IgD-negative memory B cell (primary cell): ENCODE data around the gene AREG. TPM values are rescaled to one million over a fixed set of nuclear protein-coding genes. Genes with fewer than 3 reads are reported as not detected.

Source experiments
- H3K27ac Mint-ChIP-seq, 3 donors: one replicate each; pipeline ENCODE4 v1.8.0; 2020 to 2022; ENCODE audit warnings: mild to moderate bottlenecking in 3 of 3, mixed read lengths in 3 of 3, moderate library complexity in 1 of 3
- H3K27me3 Mint-ChIP-seq: one replicate; pipeline ENCODE4 v1.8.0; 2021; ENCODE audit warnings: mixed read lengths
- H3K36me3 Mint-ChIP-seq: one replicate; pipeline ENCODE4 v1.8.0; 2020; ENCODE audit warnings: mild to moderate bottlenecking, mixed read lengths
- H3K4me1 Mint-ChIP-seq, 3 donors: one replicate each; pipeline ENCODE4 v1.8.0; 2020 to 2022; ENCODE audit warnings: mixed read lengths in 3 of 3, mild to moderate bottlenecking in 1 of 3
- H3K4me3 Mint-ChIP-seq, 4 donors: one replicate each; pipeline ENCODE4 v1.8.0; 2020 to 2022; ENCODE audit warnings: mild to moderate bottlenecking in 4 of 4, mixed read lengths in 4 of 4, moderate library complexity in 3 of 4
- H3K9me3 Mint-ChIP-seq, 3 donors: one replicate each; pipeline ENCODE4 v1.8.0; 2020 to 2021; ENCODE audit warnings: mixed read lengths in 3 of 3, mild to moderate bottlenecking in 1 of 3
- polyA plus RNA-seq: library from polyadenylated mRNA; unstranded; fragments of 300-500 nt; fragmentation: Illumina TruSeq; gene quantifications from one replicate; pipeline ENCODE4 v1.2.3, GENCODE V29; 2021

The AREG gene
- polyA plus RNA-seq, 1 donor from 2014 or later = 3.9 TPM

DNA sequence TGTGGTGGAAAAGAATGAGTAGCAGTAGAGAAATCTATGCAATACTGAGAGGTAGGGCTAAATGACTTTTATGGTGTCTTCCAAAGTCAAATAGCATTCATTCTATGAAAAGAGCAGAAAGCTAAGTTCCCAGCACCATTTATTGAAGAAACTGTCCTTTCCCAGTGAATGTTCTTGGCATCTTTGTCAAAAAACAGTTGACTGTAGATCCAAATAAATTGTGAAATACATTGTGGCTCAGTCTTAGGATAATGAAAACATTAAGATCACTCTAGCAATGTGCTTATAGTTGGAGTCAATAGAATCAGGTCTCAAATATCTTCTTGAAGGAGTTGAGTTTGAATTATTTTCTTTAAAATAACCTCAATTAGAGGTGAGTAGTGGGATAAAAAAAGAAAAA is 19.4 kb downstream of the AREG start:
- Mint-ChIP-seq H3K36me3 (no peaks in the 10 kb centered on the region), H3K27ac (no peak overlapping the region)

DNA sequence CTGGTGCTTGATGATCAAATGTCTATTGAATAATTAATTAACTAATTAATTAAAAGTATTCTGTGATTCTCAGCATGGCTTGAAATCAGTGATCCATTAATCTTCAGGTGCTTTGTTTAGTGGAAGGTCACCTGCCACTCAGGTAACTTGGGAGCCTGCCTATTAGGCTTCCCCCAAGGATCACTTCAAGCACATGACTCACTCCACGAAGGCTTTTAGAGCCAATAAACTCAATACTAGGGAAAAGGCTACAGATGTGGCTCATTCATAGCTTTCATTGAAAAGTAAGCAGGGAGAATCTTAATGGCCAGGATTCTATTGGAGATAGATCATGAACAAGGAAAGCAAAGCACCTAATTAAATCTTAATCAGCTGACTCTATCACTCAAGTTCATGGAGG is 21.3 kb downstream of the AREG start:
- no peaks in the 10 kb centered on the region for H3K36me3 Mint-ChIP-seq
- no peaks in the 10 kb centered on the region for H3K9me3 Mint-ChIP-seq
- H3K4me1 Mint-ChIP-seq = no peaks in the 10 kb centered on the region
- H3K27ac Mint-ChIP-seq = no peak overlapping the region
- H3K27me3 Mint-ChIP-seq = no peaks in the 10 kb centered on the region
- H3K4me3 Mint-ChIP-seq = no peak overlapping the region

More for the DNA sequence above, 19.4 kb downstream of the AREG start:
- Mint-ChIP-seq H3K9me3 (peaks cover 0 to 7% (median 3%) of the 10 kb centered on the region in 3 donors), H3K4me3 (no peak overlapping the region), H3K4me1 (no peaks in the 10 kb centered on the region), H3K27me3 (peaks cover 2% of the 10 kb centered on the region)

DNA sequence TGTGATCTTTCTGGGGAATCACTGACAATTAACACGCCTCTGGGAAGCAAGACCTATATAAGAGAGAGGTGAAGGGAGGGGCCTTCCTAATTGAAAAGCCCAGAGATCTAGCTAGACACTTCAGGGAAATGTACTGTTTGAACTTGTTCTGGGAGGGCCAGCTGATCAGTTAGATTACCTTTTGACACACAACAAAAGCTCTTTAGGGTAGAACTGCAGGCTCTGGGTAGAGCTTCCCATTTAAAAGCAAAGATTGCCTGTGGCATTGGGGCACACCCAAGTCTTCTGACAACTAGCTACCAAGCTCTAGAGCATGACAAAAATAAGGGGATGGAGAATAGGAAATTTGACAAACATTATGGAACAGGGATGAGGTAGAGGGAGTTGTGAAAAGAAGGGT is 26.3 kb downstream of the AREG start:
- Mint-ChIP-seq H3K9me3 (no peaks in the 10 kb centered on the region), H3K27ac (no peak overlapping the region), H3K36me3 (no peaks in the 10 kb centered on the region), H3K27me3 (peaks cover 4% of the 10 kb centered on the region), H3K4me1 (no peaks in the 10 kb centered on the region), H3K4me3 (no peak overlapping the region)

DNA sequence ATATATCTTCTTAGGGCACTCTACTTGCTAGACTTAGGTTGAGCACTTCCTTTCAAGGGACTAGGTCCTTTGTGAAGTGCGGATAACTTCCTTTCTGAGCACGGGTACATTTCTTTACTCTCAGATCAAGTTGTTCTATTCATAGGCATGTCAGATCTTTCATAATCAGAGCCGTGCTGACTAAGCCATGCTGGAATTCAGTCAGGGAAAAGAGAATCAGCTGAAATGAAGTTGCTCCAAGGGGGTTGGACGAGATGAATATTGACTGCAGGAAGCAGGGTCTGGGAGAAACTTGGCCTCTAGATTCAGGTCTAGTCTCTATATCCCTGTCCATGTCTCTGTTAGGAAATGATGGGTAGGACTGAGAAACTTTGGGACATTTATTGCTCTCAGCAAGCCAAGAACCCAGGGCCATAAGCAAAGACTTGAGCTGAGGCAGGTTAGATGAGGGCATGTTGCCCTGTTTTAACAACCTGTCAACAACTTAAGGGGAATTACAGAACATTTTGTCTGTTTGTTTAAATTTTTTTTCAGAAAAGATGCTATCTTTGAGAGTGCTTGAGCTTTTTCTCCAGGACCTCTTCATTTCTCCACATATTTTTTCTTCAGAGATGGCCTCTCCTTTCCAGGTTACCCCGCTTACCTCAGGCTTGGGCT is 28.3 kb downstream of the AREG start:
- Mint-ChIP-seq H3K4me3 (no peak overlapping the region), H3K9me3 (no peaks in the 10 kb centered on the region), H3K4me1 (no peaks in the 10 kb centered on the region), H3K36me3 (no peaks in the 10 kb centered on the region), H3K27me3 (peaks cover 4% of the 10 kb centered on the region), H3K27ac (no peak overlapping the region)

DNA sequence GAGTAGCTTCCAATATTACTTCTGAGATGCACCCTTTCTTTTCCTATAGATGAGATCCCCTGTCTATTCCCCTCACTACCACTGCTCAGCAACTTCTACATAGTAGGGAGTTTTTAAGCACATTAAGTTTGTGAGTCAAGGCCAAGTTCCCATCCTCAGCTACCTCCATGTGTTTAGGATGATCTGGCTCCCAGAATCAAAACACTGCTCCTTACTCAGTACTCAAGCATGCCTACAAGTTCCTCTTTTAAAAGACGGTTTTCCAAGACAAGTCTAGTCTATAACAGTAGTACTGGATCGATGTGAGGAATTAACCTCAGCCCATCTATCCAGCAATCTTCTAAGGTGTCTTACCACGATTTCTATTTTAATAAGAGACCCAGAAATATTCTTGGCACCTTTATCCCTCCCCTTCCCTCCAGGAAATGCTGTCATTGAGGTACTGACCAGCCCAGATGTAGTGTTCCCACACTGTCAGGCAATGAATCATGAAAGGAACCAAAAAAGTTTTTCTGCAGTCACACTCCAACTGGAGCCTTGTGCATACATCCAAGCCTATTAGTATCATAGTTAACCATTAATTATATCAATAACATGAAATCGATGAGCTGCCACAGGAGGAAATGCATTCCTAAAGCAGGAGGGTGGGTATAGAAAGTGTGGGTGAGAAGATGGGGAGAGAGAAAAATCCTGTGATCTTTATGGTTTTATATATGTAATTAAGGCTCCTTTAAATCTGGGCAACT is 29.6 kb downstream of the AREG start:
- Mint-ChIP-seq H3K36me3 (no peaks in the 10 kb centered on the region), H3K9me3 (no peaks in the 10 kb centered on the region), H3K4me1 (no peaks in the 10 kb centered on the region), H3K4me3 (no peak overlapping the region), H3K27ac (no peak overlapping the region), H3K27me3 (peaks cover 4% of the 10 kb centered on the region)

DNA sequence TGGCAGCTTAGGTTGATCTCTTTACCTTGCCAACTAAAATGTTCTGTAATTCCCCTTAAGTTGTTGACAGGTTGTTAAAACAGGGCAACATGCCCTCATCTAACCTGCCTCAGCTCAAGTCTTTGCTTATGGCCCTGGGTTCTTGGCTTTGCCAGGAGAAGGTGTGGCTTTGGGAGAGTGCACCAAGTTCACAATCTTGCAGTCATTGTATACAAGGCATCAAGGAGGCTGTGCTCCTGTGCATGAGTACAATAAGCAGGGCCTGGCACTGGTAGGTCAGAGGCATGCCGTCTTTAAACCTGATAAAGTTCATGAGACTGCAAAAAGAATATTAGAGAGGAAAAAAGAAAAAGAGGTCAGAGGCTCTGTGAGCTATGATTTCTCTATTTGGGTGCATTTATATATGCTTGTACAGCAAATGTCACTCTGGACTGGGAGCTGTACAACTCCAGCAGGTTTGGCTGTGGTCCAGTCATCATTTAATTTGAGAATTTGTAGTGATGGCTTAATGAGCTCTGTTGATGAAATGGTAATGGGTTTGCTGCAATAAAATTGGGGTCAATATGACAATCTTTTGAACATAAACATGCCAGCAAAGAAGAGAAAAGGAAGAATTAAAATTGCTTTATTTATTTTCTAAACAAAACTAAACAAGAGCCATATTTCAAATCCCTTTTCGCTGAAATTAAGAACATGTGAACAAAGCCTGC is 30.3 kb downstream of the AREG start:
- peaks cover 5% of the 10 kb centered on the region for H3K27me3 Mint-ChIP-seq
- H3K4me1 Mint-ChIP-seq = no peaks in the 10 kb centered on the region
- no peaks in the 10 kb centered on the region for H3K36me3 Mint-ChIP-seq
- H3K9me3 Mint-ChIP-seq = no peaks in the 10 kb centered on the region
- H3K4me3 Mint-ChIP-seq = no peak overlapping the region
- H3K27ac Mint-ChIP-seq = no peak overlapping the region

DNA sequence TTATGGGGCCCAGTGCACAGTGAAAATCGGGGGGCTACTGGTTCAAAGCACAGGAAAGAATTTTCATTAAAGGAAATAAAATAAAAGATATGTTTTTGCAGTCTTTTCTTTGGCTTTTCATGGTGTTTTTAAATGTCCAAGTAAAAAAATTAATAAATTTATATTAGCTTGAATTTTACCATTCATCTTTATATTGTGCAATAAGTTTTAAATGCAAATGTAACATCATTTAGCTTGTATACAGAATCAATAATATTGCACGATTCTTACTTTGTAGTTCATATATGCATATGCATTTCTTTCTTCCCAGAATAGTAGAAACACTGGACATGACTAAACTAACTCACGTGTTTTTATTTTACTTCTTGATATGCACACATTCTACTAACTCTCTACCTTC is 31.0 kb downstream of the AREG start:
- peaks cover 6% of the 10 kb centered on the region for H3K27me3 Mint-ChIP-seq
- no peak overlapping the region for H3K4me3 Mint-ChIP-seq
- H3K27ac Mint-ChIP-seq = no peak overlapping the region
- H3K4me1 Mint-ChIP-seq = no peaks in the 10 kb centered on the region
- no peaks in the 10 kb centered on the region for H3K9me3 Mint-ChIP-seq
- no peaks in the 10 kb centered on the region for H3K36me3 Mint-ChIP-seq

DNA sequence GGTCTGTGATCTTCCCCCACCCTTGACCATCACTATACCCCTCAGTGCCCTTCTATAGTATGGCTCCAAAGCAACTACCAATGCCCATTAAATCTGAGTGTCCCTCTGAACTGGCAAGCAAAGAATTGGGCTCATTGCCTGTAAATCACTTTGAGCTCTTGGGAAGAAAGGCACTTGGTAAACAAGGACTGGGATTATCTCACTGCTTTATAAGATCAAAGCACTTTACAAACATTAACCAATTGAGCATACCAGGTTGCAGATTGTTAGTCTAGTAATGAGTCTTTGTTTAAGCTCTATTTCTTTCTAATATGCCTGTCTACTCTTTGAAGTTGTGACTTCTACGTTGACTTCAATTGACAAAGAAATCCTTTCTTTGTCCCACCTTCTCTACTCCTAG is 34.1 kb downstream of the AREG start:
- H3K9me3 Mint-ChIP-seq = no peaks in the 10 kb centered on the region
- H3K27ac Mint-ChIP-seq = no peak overlapping the region
- peaks cover 7% of the 10 kb centered on the region for H3K27me3 Mint-ChIP-seq
- no peak overlapping the region for H3K4me3 Mint-ChIP-seq
- H3K36me3 Mint-ChIP-seq = no peaks in the 10 kb centered on the region
- H3K4me1 Mint-ChIP-seq = no peaks in the 10 kb centered on the region

DNA sequence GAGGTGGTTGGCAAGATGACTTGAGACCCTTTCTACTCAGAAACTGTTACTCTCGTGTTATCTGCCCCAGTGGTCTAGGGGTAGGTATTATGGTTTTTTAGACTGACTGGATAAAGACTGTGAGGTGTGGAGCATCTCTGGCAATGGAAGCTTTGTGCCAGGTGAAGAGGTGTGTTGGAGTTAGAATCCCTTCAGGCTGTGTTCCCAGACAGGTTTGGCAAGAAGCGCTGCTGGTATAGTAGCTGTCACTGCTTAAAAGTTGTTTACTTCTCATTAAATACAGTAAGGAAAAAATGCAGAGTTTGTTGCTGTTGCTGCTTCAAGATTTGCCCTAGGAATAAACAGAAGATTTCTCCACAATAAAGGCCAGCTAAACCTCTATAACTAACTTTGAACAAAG is 35.3 kb downstream of the AREG start:
- no peak overlapping the region for H3K4me3 Mint-ChIP-seq
- no peaks in the 10 kb centered on the region for H3K9me3 Mint-ChIP-seq
- peaks cover 7% of the 10 kb centered on the region for H3K27me3 Mint-ChIP-seq
- no peaks in the 10 kb centered on the region for H3K4me1 Mint-ChIP-seq
- H3K36me3 Mint-ChIP-seq = no peaks in the 10 kb centered on the region
- no peak overlapping the region for H3K27ac Mint-ChIP-seq

DNA sequence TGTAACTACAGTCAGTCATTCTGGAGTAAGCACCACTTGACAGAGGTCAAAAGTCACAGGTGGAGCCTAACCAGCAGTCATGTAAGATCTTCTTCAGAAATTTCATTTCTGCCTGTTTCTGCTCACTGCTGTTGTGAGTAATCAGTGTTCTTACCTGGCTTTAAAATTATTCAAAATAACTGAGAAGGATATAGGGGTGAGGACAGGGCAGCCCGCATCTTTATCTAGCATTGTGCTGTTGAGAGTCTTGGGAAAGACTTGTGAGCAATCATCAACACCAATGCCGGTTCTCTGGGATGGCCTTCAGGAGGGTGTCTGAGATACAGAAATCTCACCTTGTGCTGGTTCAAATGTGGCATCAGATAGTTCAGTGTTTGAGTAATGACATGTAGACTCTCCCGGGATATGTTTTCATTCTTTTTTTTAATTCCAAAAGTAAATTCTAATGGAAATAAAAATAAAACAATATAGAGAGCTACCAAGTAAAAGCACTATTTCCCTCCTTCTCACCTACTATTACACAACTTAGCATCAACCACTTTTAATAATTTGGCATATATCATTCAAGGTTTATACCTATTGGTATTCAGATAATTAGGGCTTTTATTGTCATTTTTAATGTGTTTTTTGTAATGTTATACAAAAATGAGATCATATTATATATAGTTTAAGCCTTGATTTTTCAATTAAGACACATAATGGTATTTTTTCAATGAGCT is 37.1 kb downstream of the AREG start:
- H3K27ac Mint-ChIP-seq = no peak overlapping the region
- no peak overlapping the region for H3K4me3 Mint-ChIP-seq
- H3K9me3 Mint-ChIP-seq = no peaks in the 10 kb centered on the region
- no peaks in the 10 kb centered on the region for H3K36me3 Mint-ChIP-seq
- H3K4me1 Mint-ChIP-seq = no peaks in the 10 kb centered on the region
- peaks cover 5% of the 10 kb centered on the region for H3K27me3 Mint-ChIP-seq

DNA sequence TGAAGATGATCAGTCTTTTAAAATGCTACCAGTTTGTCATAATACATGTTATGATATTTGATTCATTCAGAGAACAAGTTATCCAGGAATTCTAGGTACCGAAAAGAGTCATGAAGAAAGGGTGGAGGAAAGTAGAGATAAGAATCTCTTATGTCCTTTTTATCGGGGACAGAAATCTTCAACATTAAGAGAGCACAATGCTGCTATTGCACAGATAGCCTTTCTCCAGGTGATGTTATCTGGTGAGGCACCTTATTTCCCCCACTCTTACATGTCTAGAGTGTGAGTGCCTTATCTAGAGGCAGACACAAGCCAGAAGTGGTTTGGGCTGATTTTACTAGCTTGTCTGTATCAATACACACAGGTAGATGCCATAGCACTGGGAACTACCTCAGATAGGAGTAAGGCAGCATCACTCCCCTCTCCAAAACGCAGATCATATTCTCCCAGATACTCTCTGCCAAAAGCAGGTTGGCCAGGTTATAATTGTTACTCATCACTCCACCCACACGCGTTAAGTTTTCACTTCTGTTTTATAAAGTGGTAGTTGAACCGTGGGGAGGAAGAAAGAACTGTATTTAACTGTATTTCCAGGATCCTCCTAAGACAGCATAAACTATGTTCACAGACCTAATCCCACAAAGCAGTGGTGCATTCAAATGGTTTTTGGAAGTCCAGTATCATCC is 38.4 kb downstream of the AREG start:
- Mint-ChIP-seq H3K4me1 (no peaks in the 10 kb centered on the region), H3K9me3 (no peaks in the 10 kb centered on the region), H3K4me3 (no peak overlapping the region)

DNA sequence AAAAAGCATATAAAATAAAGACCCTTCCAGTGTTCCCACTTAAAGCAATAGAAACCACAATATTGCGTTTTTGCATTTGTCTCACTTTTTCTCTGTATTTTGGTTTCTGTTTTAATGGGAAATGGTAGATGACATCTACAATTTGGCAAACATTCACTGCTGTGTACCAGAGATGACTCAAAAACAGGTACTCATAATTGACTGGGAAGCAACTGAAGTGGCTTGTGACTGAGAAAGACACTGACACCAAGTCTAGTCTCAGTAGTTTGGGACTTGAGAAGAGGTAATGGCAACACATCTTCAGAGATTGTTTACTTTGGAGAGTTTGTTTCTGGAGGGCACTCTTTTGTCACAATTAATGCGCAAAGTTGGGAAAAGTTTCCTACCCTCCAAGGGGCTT is 42.0 kb downstream of the AREG start:
- Mint-ChIP-seq H3K9me3 (no peaks in the 10 kb centered on the region), H3K27ac (no peak overlapping the region), H3K4me1 (no peaks in the 10 kb centered on the region), H3K4me3 (no peak overlapping the region), H3K36me3 (no peaks in the 10 kb centered on the region), H3K27me3 (peaks cover 1% of the 10 kb centered on the region)

More for the DNA sequence above, 38.4 kb downstream of the AREG start:
- H3K27ac Mint-ChIP-seq = no peak overlapping the region
- H3K36me3 Mint-ChIP-seq = no peaks in the 10 kb centered on the region
- H3K27me3 Mint-ChIP-seq = peaks cover 5% of the 10 kb centered on the region

DNA sequence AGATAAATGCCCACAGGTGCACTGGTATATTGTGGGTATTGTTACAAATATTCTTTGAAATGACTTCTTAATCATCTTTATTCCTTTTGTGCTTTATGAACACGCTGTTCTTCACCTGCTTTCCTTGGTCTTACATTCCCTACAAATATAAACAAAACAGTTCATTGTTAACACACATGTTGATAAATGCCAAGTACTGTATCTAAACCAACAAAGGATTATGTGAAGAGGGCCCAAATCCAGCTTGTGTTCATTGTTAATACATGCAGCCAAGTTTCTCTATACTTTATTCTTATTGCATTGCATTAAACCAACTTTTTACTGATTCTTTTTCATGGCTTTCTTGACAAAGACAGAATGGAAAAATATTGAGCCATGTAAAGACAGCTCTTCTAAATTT is 42.8 kb downstream of the AREG start:
- H3K4me3 Mint-ChIP-seq = no peak overlapping the region
- H3K4me1 Mint-ChIP-seq = no peaks in the 10 kb centered on the region
- H3K9me3 Mint-ChIP-seq = no peaks in the 10 kb centered on the region
- no peaks in the 10 kb centered on the region for H3K36me3 Mint-ChIP-seq
- H3K27me3 Mint-ChIP-seq = no peaks in the 10 kb centered on the region
- no peak overlapping the region for H3K27ac Mint-ChIP-seq

DNA sequence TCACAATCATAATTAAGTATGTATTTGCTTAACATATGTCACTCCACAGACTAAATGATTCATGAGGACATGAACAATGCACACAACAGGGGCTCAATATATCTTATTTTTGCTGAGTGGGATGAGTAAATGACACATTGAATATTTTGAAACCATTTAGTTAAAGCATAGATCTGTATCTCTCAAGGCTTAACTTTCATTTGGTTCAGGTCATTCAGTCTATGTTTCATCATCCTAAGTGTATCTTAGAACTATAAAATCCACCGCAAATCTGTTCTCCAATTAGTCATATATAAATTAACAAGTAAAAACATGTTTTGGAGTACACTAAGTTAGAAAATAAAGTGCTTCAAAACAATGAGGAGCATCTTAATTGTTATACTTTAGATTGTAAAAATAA is 45.8 kb downstream of the AREG start:
- Mint-ChIP-seq H3K4me3 (no peak overlapping the region), H3K27ac (no peak overlapping the region), H3K9me3 (no peaks in the 10 kb centered on the region), H3K27me3 (no peaks in the 10 kb centered on the region), H3K4me1 (no peaks in the 10 kb centered on the region), H3K36me3 (no peaks in the 10 kb centered on the region)
